HepG2 (cell line): ENCODE data around the gene GMPPA. TPM values are rescaled to one million over a fixed set of nuclear protein-coding genes. Genes with fewer than 3 reads are reported as not detected.

Experiments used
- ADNP ChIP-seq: sonication (generic); formaldehyde crosslinking; IDR thresholded peaks from 2 replicates; pipeline ENCODE4 v1.4.0; 2020; ENCODE audit warnings: missing genetic modification reagents
- GTF2F1 ChIP-seq: fragments of 150-350 bp; IDR thresholded peaks from 2 replicates; pipeline ENCODE4 v1.6.1; 2014; ENCODE audit warnings: low read length
- MAFK ChIP-seq, 2 experiments: IDR thresholded peaks in 1 of 2; conservative IDR thresholded peaks in 1 of 2; 2 replicates each; pipeline ENCODE4 v1.6.1; 2011; ENCODE audit warnings: improper control_type of control experiment in 2 of 2, low read length in 2 of 2
- MBD4 ChIP-seq: IDR thresholded peaks from 2 replicates; pipeline ENCODE4 v1.6.1; 2012; ENCODE audit warnings: low read length, inconsistent platforms, borderline replicate concordance
- MEF2D ChIP-seq: sonication (generic); formaldehyde crosslinking; IDR thresholded peaks from 2 replicates; pipeline ENCODE4 v1.5.1; 2020; ENCODE audit warnings: mild to moderate bottlenecking, missing genetic modification reagents
- TGIF2 ChIP-seq: IDR thresholded peaks from 2 replicates; pipeline ENCODE4 v1.6.1; 2016; ENCODE audit warnings: control low read depth, missing compliant biosample characterization
- ZNF343 ChIP-seq: sonication (generic); formaldehyde crosslinking; IDR thresholded peaks from 2 replicates; pipeline ENCODE4 v1.4.0; 2020; ENCODE audit warnings: mild to moderate bottlenecking, missing genetic modification reagents
- ZNF484 ChIP-seq: sonication (generic); formaldehyde crosslinking; IDR thresholded peaks from 2 replicates; pipeline ENCODE4 v1.5.1; 2020; ENCODE audit warnings: mild to moderate bottlenecking, low read depth, missing genetic modification reagents, borderline replicate concordance
- ZNF501 ChIP-seq: sonication (generic); formaldehyde crosslinking; IDR thresholded peaks from 2 replicates; pipeline ENCODE4 v1.5.1; 2020; ENCODE audit warnings: mild to moderate bottlenecking, moderate library complexity, missing genetic modification reagents
- ZNF576 ChIP-seq: sonication (generic); formaldehyde crosslinking; IDR thresholded peaks from 2 replicates; pipeline ENCODE4 v1.4.0; 2020; ENCODE audit warnings: mild to moderate bottlenecking, missing genetic modification reagents
- ZNF879 ChIP-seq: sonication (generic); formaldehyde crosslinking; IDR thresholded peaks from 2 replicates; pipeline ENCODE4 v1.8.1; 2023; ENCODE audit warnings: missing genetic modification reagents
- polyA plus RNA-seq, 8 experiments: library from polyadenylated mRNA; depleted of rRNA in 3 of 8; stranded (reverse) in 7 of 8; unstranded in 1 of 8; fragments of >200 nt; fragmentation: Illumina TruSeq in 4 of 8; extraction: Trizol in 4 of 8; gene quantifications; 2 replicates each; pipeline versions ENCODE4 v1.2.1 to v1.2.3, GENCODE V29; 2011 to 2016; ENCODE audit warnings: low read depth in 4 of 8, missing spikeins in 1 of 8, mixed read lengths in 1 of 8; ENCODE audit not compliant: insufficient read depth in 1 of 8
- total RNA-seq, 5 experiments: library from RNA; depleted of rRNA; stranded (reverse); fragments of >200 nt; fragmentation: Illumina TruSeq; extraction: Trizol; gene quantifications; 2 replicates each; pipeline ENCODE4 v1.2.3, GENCODE V29; 2016; ENCODE audit warnings: low read depth in 1 of 5
- TF ChIP-seq, protein P1 (sequence below): sonication (generic); formaldehyde crosslinking; IDR thresholded peaks from 2 replicates; pipeline ENCODE4 v1.9.0; 2021; ENCODE audit warnings: missing genetic modification reagents, borderline replicate concordance
- TF ChIP-seq, protein P2 (sequence below): IDR thresholded peaks from 2 replicates; pipeline ENCODE4 v1.6.1; 2018; ENCODE audit warnings: missing genetic modification reagents
- TF ChIP-seq, protein P3 (sequence below): sonication (generic); formaldehyde crosslinking; IDR thresholded peaks from 2 replicates; pipeline ENCODE4 v1.8.1; 2022; ENCODE audit warnings: mild to moderate bottlenecking, missing genetic modification reagents
- TF ChIP-seq, protein P4 (sequence below): sonication (generic); formaldehyde crosslinking; IDR thresholded peaks from 2 replicates; pipeline ENCODE4 v1.8.1; 2023; ENCODE audit warnings: mild to moderate bottlenecking, missing genetic modification reagents, borderline replicate concordance
- TF ChIP-seq, protein P5 (sequence below): sonication (generic); formaldehyde crosslinking; IDR thresholded peaks from 2 replicates; pipeline ENCODE4 v1.5.0; 2020; ENCODE audit warnings: missing genetic modification reagents, mild to moderate bottlenecking, borderline replicate concordance
- TF ChIP-seq, protein P6 (sequence below): sonication (generic); formaldehyde crosslinking; IDR thresholded peaks from 2 replicates; pipeline ENCODE4 v1.8.0; 2022; ENCODE audit warnings: missing genetic modification reagents, mild to moderate bottlenecking, borderline replicate concordance

Gene GMPPA
- total and polyA plus RNA-seq, 2 of the 13 experiments (the other 11 are each of a cell fraction or from before 2014, with no cell fraction given) = 81.1 to 106 TPM

DNA sequence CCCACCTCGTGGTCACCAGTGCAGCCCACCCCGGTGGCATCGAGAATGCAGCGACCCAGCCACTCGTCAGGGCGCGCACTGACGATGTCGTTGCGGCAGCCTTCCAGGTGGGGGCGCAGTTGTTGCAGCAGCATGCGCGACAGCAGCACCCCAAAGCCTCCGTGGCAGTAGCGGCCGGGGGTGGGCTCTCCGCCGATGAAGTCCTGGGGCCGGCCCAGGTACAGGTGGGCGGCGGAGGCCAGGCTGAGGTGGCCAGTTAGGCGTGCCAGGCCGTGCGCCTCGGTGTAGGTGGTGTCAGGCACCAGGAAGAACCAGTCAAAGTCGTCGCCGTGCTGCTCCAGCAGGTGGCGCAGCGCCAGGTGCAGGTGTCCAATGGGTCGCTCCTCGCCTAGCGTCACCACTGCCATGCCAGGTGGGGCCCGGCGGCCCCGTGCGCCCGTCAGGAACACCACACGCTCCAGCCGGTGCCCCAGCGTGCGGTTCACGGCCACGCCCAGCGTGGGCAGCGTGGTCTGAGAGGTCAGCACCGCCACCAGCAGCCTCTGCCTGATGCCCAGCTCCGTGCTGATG lies 43.0 kb downstream of the GMPPA start (continued):
- TF ChIP-seq, protein P1, sequence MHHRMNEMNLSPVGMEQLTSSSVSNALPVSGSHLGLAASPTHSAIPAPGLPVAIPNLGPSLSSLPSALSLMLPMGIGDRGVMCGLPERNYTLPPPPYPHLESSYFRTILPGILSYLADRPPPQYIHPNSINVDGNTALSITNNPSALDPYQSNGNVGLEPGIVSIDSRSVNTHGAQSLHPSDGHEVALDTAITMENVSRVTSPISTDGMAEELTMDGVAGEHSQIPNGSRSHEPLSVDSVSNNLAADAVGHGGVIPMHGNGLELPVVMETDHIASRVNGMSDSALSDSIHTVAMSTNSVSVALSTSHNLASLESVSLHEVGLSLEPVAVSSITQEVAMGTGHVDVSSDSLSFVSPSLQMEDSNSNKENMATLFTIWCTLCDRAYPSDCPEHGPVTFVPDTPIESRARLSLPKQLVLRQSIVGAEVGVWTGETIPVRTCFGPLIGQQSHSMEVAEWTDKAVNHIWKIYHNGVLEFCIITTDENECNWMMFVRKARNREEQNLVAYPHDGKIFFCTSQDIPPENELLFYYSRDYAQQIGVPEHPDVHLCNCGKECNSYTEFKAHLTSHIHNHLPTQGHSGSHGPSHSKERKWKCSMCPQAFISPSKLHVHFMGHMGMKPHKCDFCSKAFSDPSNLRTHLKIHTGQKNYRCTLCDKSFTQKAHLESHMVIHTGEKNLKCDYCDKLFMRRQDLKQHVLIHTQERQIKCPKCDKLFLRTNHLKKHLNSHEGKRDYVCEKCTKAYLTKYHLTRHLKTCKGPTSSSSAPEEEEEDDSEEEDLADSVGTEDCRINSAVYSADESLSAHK (CRISPR knock-in tag) = no peak
- TF ChIP-seq, protein P2, sequence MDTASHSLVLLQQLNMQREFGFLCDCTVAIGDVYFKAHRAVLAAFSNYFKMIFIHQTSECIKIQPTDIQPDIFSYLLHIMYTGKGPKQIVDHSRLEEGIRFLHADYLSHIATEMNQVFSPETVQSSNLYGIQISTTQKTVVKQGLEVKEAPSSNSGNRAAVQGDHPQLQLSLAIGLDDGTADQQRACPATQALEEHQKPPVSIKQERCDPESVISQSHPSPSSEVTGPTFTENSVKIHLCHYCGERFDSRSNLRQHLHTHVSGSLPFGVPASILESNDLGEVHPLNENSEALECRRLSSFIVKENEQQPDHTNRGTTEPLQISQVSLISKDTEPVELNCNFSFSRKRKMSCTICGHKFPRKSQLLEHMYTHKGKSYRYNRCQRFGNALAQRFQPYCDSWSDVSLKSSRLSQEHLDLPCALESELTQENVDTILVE (CRISPR knock-in tag) = peak; percentile 48; the same call in 1 of the 2 replicates
- TF ChIP-seq ZNF343 (CRISPR knock-in tag) (peak; percentile 65), GTF2F1 (no peak), MAFK (conservative IDR thresholded peaks at IDR 0.05 in 1 of 2, IDR thresholded peaks at IDR 0.05 in 1 of 2; ENCODE audit: low read length in 2 of 2) (no peak), ADNP (CRISPR knock-in tag) (0 out of 2 replicates have a peak, but pooled peaks have one; percentile 28), MBD4 (no peak), ZNF501 (CRISPR knock-in tag) (peak; percentile 80), ZNF879 (CRISPR knock-in tag) (0 out of 2 replicates have a peak, but pooled peaks have one; percentile 60), ZNF576 (CRISPR knock-in tag) (peak; percentile 86; the same call in 1 of the 2 replicates), TGIF2 (CRISPR knock-in tag) (peak; percentile 42; the same call in 1 of the 2 replicates), ZNF484 (CRISPR knock-in tag) (no peak), MEF2D (CRISPR knock-in tag) (peak; percentile 87)
- TF ChIP-seq, protein P3, sequence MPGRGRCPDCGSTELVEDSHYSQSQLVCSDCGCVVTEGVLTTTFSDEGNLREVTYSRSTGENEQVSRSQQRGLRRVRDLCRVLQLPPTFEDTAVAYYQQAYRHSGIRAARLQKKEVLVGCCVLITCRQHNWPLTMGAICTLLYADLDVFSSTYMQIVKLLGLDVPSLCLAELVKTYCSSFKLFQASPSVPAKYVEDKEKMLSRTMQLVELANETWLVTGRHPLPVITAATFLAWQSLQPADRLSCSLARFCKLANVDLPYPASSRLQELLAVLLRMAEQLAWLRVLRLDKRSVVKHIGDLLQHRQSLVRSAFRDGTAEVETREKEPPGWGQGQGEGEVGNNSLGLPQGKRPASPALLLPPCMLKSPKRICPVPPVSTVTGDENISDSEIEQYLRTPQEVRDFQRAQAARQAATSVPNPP (CRISPR knock-in tag) = no peak
- TF ChIP-seq, protein P4, sequence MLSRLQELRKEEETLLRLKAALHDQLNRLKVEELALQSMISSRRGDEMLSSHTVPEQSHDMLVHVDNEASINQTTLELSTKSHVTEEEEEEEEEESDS = no peak
- TF ChIP-seq, protein P5, sequence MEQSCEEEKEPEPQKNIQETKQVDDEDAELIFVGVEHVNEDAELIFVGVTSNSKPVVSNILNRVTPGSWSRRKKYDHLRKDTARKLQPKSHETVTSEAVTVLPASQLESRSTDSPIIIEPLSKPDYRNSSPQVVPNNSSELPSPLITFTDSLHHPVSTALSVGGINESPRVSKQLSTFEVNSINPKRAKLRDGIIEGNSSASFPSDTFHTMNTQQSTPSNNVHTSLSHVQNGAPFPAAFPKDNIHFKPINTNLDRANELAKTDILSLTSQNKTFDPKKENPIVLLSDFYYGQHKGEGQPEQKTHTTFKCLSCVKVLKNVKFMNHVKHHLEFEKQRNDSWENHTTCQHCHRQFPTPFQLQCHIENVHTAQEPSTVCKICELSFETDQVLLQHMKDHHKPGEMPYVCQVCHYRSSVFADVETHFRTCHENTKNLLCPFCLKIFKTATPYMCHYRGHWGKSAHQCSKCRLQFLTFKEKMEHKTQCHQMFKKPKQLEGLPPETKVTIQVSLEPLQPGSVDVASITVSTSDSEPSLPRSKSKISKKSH (CRISPR knock-in tag) = peak; percentile 97
- TF ChIP-seq, protein P6, sequence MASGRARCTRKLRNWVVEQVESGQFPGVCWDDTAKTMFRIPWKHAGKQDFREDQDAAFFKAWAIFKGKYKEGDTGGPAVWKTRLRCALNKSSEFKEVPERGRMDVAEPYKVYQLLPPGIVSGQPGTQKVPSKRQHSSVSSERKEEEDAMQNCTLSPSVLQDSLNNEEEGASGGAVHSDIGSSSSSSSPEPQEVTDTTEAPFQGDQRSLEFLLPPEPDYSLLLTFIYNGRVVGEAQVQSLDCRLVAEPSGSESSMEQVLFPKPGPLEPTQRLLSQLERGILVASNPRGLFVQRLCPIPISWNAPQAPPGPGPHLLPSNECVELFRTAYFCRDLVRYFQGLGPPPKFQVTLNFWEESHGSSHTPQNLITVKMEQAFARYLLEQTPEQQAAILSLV (CRISPR knock-in tag) = peak; percentile 70; the same call in 1 of the 2 replicates
